Heart right ventricle (tissue), 16 donors: ENCODE results near the gene NT5DC2. TPM values are rescaled to one million over a fixed set of nuclear protein-coding genes. Genes with fewer than 3 reads are reported as not detected.

Source experiments
- ATAC-seq, 8 donors: fragments of 200-7000 bp; cut with Tn5 transposase; one replicate each; pipeline ENCODE4 v1.9.1; 2020; ENCODE audit warnings: mild to moderate bottlenecking in 8 of 8, moderate library complexity in 8 of 8, moderate number of reproducible peaks in 1 of 8
- DNase-seq, 2 donors: peaks; one replicate each; pipeline ENCODE4 v3.0.0-alpha.2; 2020
- H3K27ac ChIP-seq, 10 donors: fragments of 200-600 bp; sonication (generic) in 2 of 10; one replicate each; pipeline versions ENCODE4 v1.5.0 to v1.8.0; 2020 to 2022; ENCODE audit warnings: mild to moderate bottlenecking in 3 of 10
- H3K27me3 ChIP-seq, 7 donors: fragments of 200-600 bp; one replicate each; pipeline ENCODE4 v1.8.0; 2021 to 2022; ENCODE audit warnings: mild to moderate bottlenecking in 2 of 7
- H3K36me3 ChIP-seq, 9 donors: fragments of 200-600 bp; sonication (generic) in 1 of 9; one replicate each; pipeline versions ENCODE4 v1.5.0 to v1.8.0; 2020 to 2022; ENCODE audit warnings: mild to moderate bottlenecking in 2 of 9
- H3K4me1 ChIP-seq, 9 donors: fragments of 200-600 bp; sonication (generic) in 1 of 9; one replicate each; pipeline versions ENCODE4 v1.5.0 to v1.8.0; 2020 to 2022; ENCODE audit warnings: mild to moderate bottlenecking in 4 of 9
- H3K4me3 ChIP-seq, 10 donors: fragments of 200-600 bp; sonication (generic) in 2 of 10; one replicate each; pipeline versions ENCODE4 v1.5.0 to v1.8.0; 2020 to 2022; ENCODE audit warnings: mild to moderate bottlenecking in 7 of 10, moderate library complexity in 2 of 10
- H3K9me3 ChIP-seq, 11 donors: fragments of 200-600 bp in 10 of 11; sonication (generic) in 2 of 11; one replicate each; pipeline versions ENCODE4 v1.5.0 to v1.8.0; 2013 to 2022; ENCODE audit warnings: mild to moderate bottlenecking in 2 of 11, control low read depth in 1 of 11, moderate library complexity in 1 of 11
- CTCF ChIP-seq, 9 donors: fragments of 200-600 bp; sonication (generic) in 2 of 9; IDR thresholded peaks; one replicate each; pipeline versions ENCODE4 v1.5.0 to v1.8.0; 2021 to 2022; ENCODE audit warnings: antibody characterized with exemption in 9 of 9, mild to moderate bottlenecking in 5 of 9, moderate library complexity in 1 of 9
- WGBS, 2 donors: extraction: QIAGEN DNeasy Blood & Tissue Kit; methylation state at CpG; one replicate each; pipeline ENCODE4 v1.1.7; 2013; ENCODE audit warnings: inconsistent platforms in 1 of 2; 5-methylcytosine and 5-hydroxymethylcytosine counted together
- intact Hi-C, 10 donors: fragments of 100-400 bp; cut with DNase I; formaldehyde crosslinking; loops; one replicate each; pipeline versions ENCODE4 v1.11.1 to v1.14.2; 2022
- polyA plus RNA-seq, 2 donors: library from polyadenylated mRNA; stranded (reverse); fragments of 200-250 nt; gene quantifications; one replicate each; pipeline ENCODE4 v1.2.3, GENCODE V29; 2013
- total RNA-seq, 10 donors: library from RNA; stranded (reverse); fragmentation: NEBNext Ultra II Directional in 3 of 10; extraction: Animal tissue kit (Norgen Biotek cat#: 25700) in 3 of 10; gene quantifications; one replicate each; pipeline versions ENCODE4 v1.2.1 to v1.2.4, GENCODE V29; 2021 to 2023
- donor health status: Arrhythmogenic right ventricular cardiomyopathy.
- donor health status: ischemic (EF 13 %, LVEDD 7.1; RV severe dilation, severe dysfunction).
- donor health status: healthy with polysubstance abuse.
- donor health status: DM: no; HTN: yes; CAD: no.
- donor health status: DM: no; HTN: no; CAD: no.
- donor health status: ischemic (EF 25% LVEDD 6.9; RV normal size, moderate dysfunction).
- donor health status: ischemic (EF 25% LVEDD 5.7; RV mildly dilated, moderate dysfunction).
- donor health status: healthy.
- donor health status: DM: yes; HTN: yes; CAD: no.
- donor health status: Ischemic cardiomyopathy.
- donor health status: ischemic (EF 35%, LVEDD 5.7; RV mildly dilated, moderate dysfunction).
- donor health status: nonischemic (EF 11% LVEDD 7.7; RV severe dilation, severe dysfunction).
- donor health status: DM: yes; HTN: yes; CAD: no.
- donor health status: PGD.
- donor health status: ischemic (EF 29% LVEDD 5.4; RV normal size, mild dysfunction).
- donor health status: nonischemic (EF 23%, LVEDD 6.1; RV moderate dilation, normal function).

NT5DC2 gene
- total and polyA plus RNA-seq, 12 donors: 25.1 to 138 (median 54.5) TPM

- TF ChIP-seq CTCF (IDR thresholded peaks at IDR 0.05): no peak
- no peak for DNase-seq
- intact Hi-C loops: no loop called here
- 73 to 84% methylated on average over 4 of the region's 4 CpGs for WGBS, 2 donors
- H3K4me3 ChIP-seq: no peak overlapping the region
- H3K27ac ChIP-seq: peak overlapping the region in 2 of 10 donors; percentile 45 to 49
- H3K4me1 ChIP-seq: peaks cover 0 to 15% (median 0%) of the 10 kb centered on the region in 9 donors
- ATAC-seq: peak in 3 of 8 donors; percentile 39 to 63 (median 44)
- H3K27me3 ChIP-seq: no peaks in the 10 kb centered on the region
- H3K9me3 ChIP-seq: no peaks in the 10 kb centered on the region
- peaks cover 0 to 94% (median 7%) of the 10 kb centered on the region in 9 donors for H3K36me3 ChIP-seq
These were observed 36.4 kb upstream of the NT5DC2 start for GRCh38 chr3:52570076-52570475.

- peaks cover 0 to 94% (median 13%) of the 10 kb centered on the region in 9 donors for H3K36me3 ChIP-seq
- WGBS, 2 donors: 98 to 99% methylated on average over 2 of the region's 2 CpGs
- no peak for TF ChIP-seq CTCF (IDR thresholded peaks at IDR 0.05)
These were observed 34.4 kb upstream of the NT5DC2 start for GRCh38 chr3:52568069-52568468.

GRCh38 chr3:52563984-52564383, 30.3 kb upstream of the NT5DC2 start:
- no peak overlapping the region for H3K4me3 ChIP-seq
- intact Hi-C loops: no loop called here
- H3K27me3 ChIP-seq: no peaks in the 10 kb centered on the region
- H3K36me3 ChIP-seq: peaks cover 0 to 97% (median 41%) of the 10 kb centered on the region in 9 donors
- H3K9me3 ChIP-seq: no peaks in the 10 kb centered on the region
- no peak overlapping the region for H3K27ac ChIP-seq
- DNase-seq (no peak), ATAC-seq (no peak)
- 84 to 94% methylated on average over 2 of the region's 2 CpGs for WGBS, 2 donors
- H3K4me1 ChIP-seq: peaks cover 0 to 8% (median 0%) of the 10 kb centered on the region in 9 donors
- no peak for TF ChIP-seq CTCF (IDR thresholded peaks at IDR 0.05)

More at GRCh38 chr3:52568069-52568468, 34.4 kb upstream of the NT5DC2 start:
- Histone ChIP-seq H3K27ac (no peak overlapping the region), H3K9me3 (no peaks in the 10 kb centered on the region), H3K27me3 (no peaks in the 10 kb centered on the region), H3K4me3 (no peak overlapping the region), H3K4me1 (peaks cover 0 to 15% (median 0%) of the 10 kb centered on the region in 9 donors)
- DNase-seq (no peak), ATAC-seq (no peak)
- intact Hi-C loops: no loop called here

GRCh38 chr3:52561028-52561747, 27.5 kb upstream of the NT5DC2 start:
- 67 to 71% methylated on average over 4 of the region's 4 CpGs for WGBS, 2 donors
- ATAC-seq (peak in 2 of 8 donors; percentile 35 to 45), DNase-seq (no peak)
- no peak overlapping the region for H3K27ac ChIP-seq
- H3K27me3 ChIP-seq: no peaks in the 10 kb centered on the region
- intact Hi-C loops: no loop called here
- no peaks in the 10 kb centered on the region for H3K9me3 ChIP-seq
- peaks cover 0 to 100% (median 52%) of the 10 kb centered on the region in 9 donors for H3K36me3 ChIP-seq
- peaks cover 0 to 15% (median 0%) of the 10 kb centered on the region in 9 donors for H3K4me1 ChIP-seq
- TF ChIP-seq CTCF (IDR thresholded peaks at IDR 0.05): no peak
- H3K4me3 ChIP-seq: no peak overlapping the region
